Testis (tissue), 3 donors: Measurements from ENCODE around the gene PON3. TPM values are rescaled to one million over a fixed set of nuclear protein-coding genes. Genes with fewer than 3 reads are reported as not detected.

Experiments used
- DNase-seq: peaks from one replicate; pipeline ENCODE4 v3.0.0-alpha.2; 2019
- H3K27ac ChIP-seq, 2 donors: fragments of 200-600 bp; sonication (generic); one replicate each; pipeline ENCODE4 v1.5.1; 2019
- H3K27me3 ChIP-seq: fragments of 200-600 bp; sonication (generic); one replicate; pipeline ENCODE4 v1.5.1; 2019
- H3K36me3 ChIP-seq: fragments of 200-600 bp; sonication (generic); one replicate; pipeline ENCODE4 v1.5.1; 2017; ENCODE audit warnings: low read depth; ENCODE audit errors: missing control alignments
- H3K4me1 ChIP-seq: fragments of 200-600 bp; sonication (generic); one replicate; pipeline ENCODE4 v1.5.1; 2019
- H3K4me3 ChIP-seq, 2 donors: fragments of 200-600 bp; sonication (generic); one replicate each; pipeline ENCODE4 v1.5.1; 2017 to 2019
- H3K9me3 ChIP-seq: fragments of 200-600 bp; sonication (generic); one replicate; pipeline ENCODE4 v1.5.1; 2017
- POLR2A ChIP-seq: fragments of 450-650 bp; IDR thresholded peaks from one replicate; pipeline ENCODE4 v1.6.1; 2017; ENCODE audit warnings: antibody characterized with exemption, mild to moderate bottlenecking, moderate library complexity
- WGBS, 2 donors: methylation state at CpG; one replicate each; pipeline ENCODE4 v1.1.5; 2018; 5-methylcytosine and 5-hydroxymethylcytosine counted together
- intact Hi-C: fragments of 100-400 bp; cut with DNase I; formaldehyde crosslinking; loops from one replicate; pipeline ENCODE4 v1.15.1; 2023; ENCODE audit warnings: low total_unique reads
- polyA plus RNA-seq: library from polyadenylated mRNA; stranded (reverse); fragments of 350-450 nt; fragmentation: Illumina TruSeq; extraction: RNeasy Lipid Tissue Mini Kit (QIAGEN cat#74804); gene quantifications from one replicate; pipeline ENCODE4 v1.2.3, GENCODE V29; 2014; ENCODE audit warnings: low read depth, low replicate concordance; ENCODE audit not compliant: insufficient read depth
- total RNA-seq, 2 donors: library from RNA; depleted of rRNA; stranded (reverse); fragments of >200 nt; gene quantifications; one replicate each; pipeline ENCODE4 v1.2.3, GENCODE V29; 2016
- TF ChIP-seq, protein P1 (sequence below), 3 experiments: fragments of 450-650 bp in 2 of 3; fragments of 200-600 bp in 1 of 3; sonication (generic) in 1 of 3; IDR thresholded peaks; one replicate each; pipeline ENCODE4 v1.5.1; 2016 to 2019; ENCODE audit warnings: antibody characterized with exemption in 3 of 3, mild to moderate bottlenecking in 2 of 3, moderate library complexity in 1 of 3

The PON3 gene
- total and polyA plus RNA-seq, 3 donors from 2014 or later: 20.9 to 53.7 (median 27.2) TPM

DNA sequence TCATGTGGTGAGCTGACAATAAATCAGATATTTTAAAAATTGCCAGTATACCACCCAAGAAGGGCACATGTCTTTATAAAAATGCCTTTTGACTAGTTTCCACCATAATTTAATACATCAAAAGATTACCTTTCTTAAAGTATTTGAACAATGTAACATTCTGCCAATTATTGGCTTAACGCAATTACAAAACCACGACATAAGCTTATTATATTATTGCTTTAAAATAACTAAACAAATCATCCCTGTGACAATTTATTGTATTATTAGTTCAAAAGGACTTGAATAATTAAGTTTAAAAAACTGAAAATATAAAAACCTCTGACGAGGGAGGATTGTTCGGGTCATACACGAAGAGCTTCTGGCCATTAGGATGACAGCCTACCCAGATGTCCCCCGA is 9.6 kb upstream of the PON3 start:
- intact Hi-C loops: no loop called here
- no peaks in the 10 kb centered on the region for H3K36me3 ChIP-seq

DNA sequence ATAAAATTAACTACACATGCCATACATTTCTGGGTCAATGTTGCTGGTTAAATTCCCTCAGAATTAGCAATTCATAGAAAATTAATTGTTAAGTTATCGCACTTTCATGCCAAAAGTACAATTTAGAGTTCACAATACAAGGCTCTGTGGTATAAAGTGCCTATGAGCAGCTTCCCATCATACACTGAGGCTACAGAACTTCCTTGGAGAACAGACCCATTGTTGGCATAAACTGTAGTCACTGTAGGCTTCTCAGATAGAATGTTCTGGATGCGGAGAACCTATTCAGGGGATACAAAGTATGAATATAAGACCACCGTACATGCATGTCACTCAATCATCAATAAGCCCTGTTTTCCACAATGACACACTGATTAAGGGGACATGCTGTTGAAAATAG is 9.0 kb upstream of the PON3 start:
- Histone ChIP-seq H3K9me3 (no peaks in the 10 kb centered on the region), H3K4me3 (no peak overlapping the region), H3K4me1 (no peaks in the 10 kb centered on the region), H3K36me3 (no peaks in the 10 kb centered on the region), H3K27ac (no peak overlapping the region), H3K27me3 (no peaks in the 10 kb centered on the region)
- DNase-seq: no peak
- intact Hi-C loops: no loop called here
- TF ChIP-seq, protein P1, sequence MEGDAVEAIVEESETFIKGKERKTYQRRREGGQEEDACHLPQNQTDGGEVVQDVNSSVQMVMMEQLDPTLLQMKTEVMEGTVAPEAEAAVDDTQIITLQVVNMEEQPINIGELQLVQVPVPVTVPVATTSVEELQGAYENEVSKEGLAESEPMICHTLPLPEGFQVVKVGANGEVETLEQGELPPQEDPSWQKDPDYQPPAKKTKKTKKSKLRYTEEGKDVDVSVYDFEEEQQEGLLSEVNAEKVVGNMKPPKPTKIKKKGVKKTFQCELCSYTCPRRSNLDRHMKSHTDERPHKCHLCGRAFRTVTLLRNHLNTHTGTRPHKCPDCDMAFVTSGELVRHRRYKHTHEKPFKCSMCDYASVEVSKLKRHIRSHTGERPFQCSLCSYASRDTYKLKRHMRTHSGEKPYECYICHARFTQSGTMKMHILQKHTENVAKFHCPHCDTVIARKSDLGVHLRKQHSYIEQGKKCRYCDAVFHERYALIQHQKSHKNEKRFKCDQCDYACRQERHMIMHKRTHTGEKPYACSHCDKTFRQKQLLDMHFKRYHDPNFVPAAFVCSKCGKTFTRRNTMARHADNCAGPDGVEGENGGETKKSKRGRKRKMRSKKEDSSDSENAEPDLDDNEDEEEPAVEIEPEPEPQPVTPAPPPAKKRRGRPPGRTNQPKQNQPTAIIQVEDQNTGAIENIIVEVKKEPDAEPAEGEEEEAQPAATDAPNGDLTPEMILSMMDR (IDR thresholded peaks at IDR 0.05): no peak
- no peak for TF ChIP-seq POLR2A
- WGBS, 2 donors: 91 to 96% methylated on average over 3 of the region's 3 CpGs

More for the DNA sequence above, 9.6 kb upstream of the PON3 start:
- WGBS, 2 donors: 94 to 96% methylated on average over 6 of the region's 6 CpGs
- H3K27me3 ChIP-seq: no peaks in the 10 kb centered on the region
- H3K27ac ChIP-seq: no peak overlapping the region
- DNase-seq: no peak
- no peaks in the 10 kb centered on the region for H3K9me3 ChIP-seq
- H3K4me1 ChIP-seq: no peaks in the 10 kb centered on the region
- H3K4me3 ChIP-seq: no peak overlapping the region
- TF ChIP-seq, protein P1 (IDR thresholded peaks at IDR 0.05): no peak
- TF ChIP-seq POLR2A: no peak

DNA sequence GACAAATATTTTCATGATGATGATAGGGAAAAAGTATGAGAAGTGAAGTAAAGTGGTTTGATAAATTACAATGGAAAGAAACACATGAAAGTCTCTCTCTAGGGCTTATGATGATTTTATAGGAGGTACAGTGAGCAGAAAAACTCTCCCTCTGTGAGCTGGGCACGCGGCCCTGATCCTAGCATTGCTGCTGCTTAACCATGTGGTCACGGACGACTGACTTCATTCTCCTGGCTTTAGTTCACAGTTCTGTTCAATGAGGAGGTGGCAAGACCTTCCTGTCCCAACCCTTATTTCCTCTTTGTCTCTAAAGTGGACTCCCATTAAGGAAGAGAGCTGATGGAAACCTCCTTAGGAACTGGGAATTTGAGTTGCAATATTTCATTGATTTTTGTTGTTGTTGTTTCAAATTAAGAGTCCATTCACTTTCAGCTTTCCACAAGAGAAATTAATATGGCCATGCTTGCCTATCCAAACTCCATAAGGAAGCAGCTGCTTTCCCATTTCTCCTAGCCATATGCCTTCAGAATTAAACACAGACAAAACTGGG is 8.2 kb upstream of the PON3 start:
- TF ChIP-seq, protein P1 (IDR thresholded peaks at IDR 0.05): no peak
- no peak for TF ChIP-seq POLR2A
- Histone ChIP-seq H3K36me3 (no peaks in the 10 kb centered on the region), H3K27me3 (no peaks in the 10 kb centered on the region), H3K27ac (no peak overlapping the region), H3K9me3 (no peaks in the 10 kb centered on the region), H3K4me3 (no peak overlapping the region), H3K4me1 (no peaks in the 10 kb centered on the region)
- WGBS, 2 donors: 45 to 50% methylated on average over 4 of the region's 4 CpGs
- peak; percentile 40 for DNase-seq
- intact Hi-C loops: no loop called here

DNA sequence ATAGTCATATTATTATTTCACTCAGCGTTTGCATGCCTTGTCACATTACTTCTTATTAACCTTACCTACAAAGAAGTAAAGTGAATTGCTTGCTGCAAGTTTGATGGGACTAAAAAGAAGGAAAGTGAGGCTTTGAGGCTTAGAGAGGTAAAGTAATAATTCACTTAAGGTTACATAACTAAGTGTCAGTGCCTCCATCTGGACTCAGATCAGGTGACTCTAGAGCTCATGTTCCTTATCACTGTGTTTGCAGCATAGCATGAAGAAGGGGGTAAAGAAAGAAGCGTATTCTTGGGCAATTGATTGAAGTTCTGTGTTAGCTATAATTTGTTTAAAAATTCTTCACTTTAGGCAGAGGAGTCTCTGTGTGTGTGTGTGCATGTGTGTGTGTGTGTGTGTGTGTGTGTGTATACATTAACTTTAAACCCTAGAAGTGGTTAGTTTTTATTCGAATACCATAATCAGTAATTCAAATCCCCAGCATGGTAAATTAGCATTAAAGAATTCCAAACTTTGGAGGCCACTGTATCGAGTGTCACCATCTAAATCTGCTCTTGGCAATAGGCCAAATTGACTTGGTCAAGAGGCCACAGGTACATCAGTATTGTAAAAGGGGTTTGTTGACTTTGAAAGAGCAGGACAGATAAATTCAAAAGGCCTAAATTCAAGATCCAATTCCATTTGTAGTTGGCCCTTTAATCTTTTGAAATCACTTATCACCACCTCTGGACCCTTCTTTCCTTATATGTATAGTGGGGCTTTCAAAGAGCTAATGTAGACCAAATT is 2.2 kb upstream of the PON3 start:
- intact Hi-C loops: no loop called here
- 78 to 87% methylated on average over 4 of the region's 4 CpGs for WGBS, 2 donors

More for the DNA sequence above, 2.2 kb upstream of the PON3 start:
- Histone ChIP-seq H3K36me3 (no peaks in the 10 kb centered on the region), H3K4me3 (no peak overlapping the region), H3K4me1 (peaks cover 7% of the 10 kb centered on the region), H3K27me3 (no peaks in the 10 kb centered on the region), H3K27ac (no peak overlapping the region), H3K9me3 (no peaks in the 10 kb centered on the region)
- no peak for DNase-seq
- no peak for TF ChIP-seq POLR2A
- TF ChIP-seq, protein P1 (IDR thresholded peaks at IDR 0.05): no peak
